ENCODE results near the gene CHCHD5.
"Not testable (repeated sequence)": the region's sequence is repeated elsewhere in the genome, so short reads cannot be mapped to it uniquely, and the experiment has no call there.

CHCHD5 gene

GRCh38 chr2:112588611-112589045, 4.2 kb downstream of the CHCHD5 start:
- DNase-seq, result no peak

- DNase-seq, result no peak
These were observed 7.0 kb downstream of the CHCHD5 start for GRCh38 chr2:112591413-112591812.

- no peak for DNase-seq
These were observed 9.3 kb downstream of the CHCHD5 start for GRCh38 chr2:112593736-112594135.

GRCh38 chr2:112597537-112598322, 13.3 kb downstream of the CHCHD5 start:
- no peak for DNase-seq

- DNase-seq, result peak; percentile 24
These were observed 16.2 kb downstream of the CHCHD5 start for GRCh38 chr2:112600634-112601033.

GRCh38 chr2:112601754-112602153, 17.3 kb downstream of the CHCHD5 start:
- DNase-seq, result no peak

- no peak for DNase-seq
These were observed 18.5 kb downstream of the CHCHD5 start for GRCh38 chr2:112602917-112603316.

- DNase-seq, result no peak
These were observed 19.3 kb downstream of the CHCHD5 start for GRCh38 chr2:112603731-112604130.

GRCh38 chr2:112604952-112605351, 20.5 kb downstream of the CHCHD5 start:
- DNase-seq, result no peak

- DNase-seq, result no peak
These were observed 21.5 kb downstream of the CHCHD5 start for GRCh38 chr2:112605926-112606325.

- no peak for DNase-seq
These were observed 22.1 kb downstream of the CHCHD5 start for GRCh38 chr2:112606547-112606946.

- no peak for DNase-seq
These were observed 23.4 kb downstream of the CHCHD5 start for GRCh38 chr2:112607680-112608438.

- DNase-seq, result not testable (repeated sequence)
These were observed 24.9 kb downstream of the CHCHD5 start for GRCh38 chr2:112609320-112609719.

GRCh38 chr2:112612283-112612682, 27.9 kb downstream of the CHCHD5 start:
- DNase-seq, result not testable (repeated sequence)

GRCh38 chr2:112614201-112614840, 29.9 kb downstream of the CHCHD5 start:
- DNase-seq, result no peak

GRCh38 chr2:112615051-112615450, 30.6 kb downstream of the CHCHD5 start:
- no peak for DNase-seq

GRCh38 chr2:112615798-112616197, 31.4 kb downstream of the CHCHD5 start:
- not testable (repeated sequence) for DNase-seq

- DNase-seq, result no peak
These were observed 34.0 kb downstream of the CHCHD5 start for GRCh38 chr2:112618383-112618782.

GRCh38 chr2:112621790-112622527, 37.5 kb downstream of the CHCHD5 start:
- DNase-seq, result peak; percentile 57

GRCh38 chr2:112622528-112622849, 38.1 kb downstream of the CHCHD5 start:
- DNase-seq, result peak; percentile 79

GRCh38 chr2:112623913-112624777, 39.7 kb downstream of the CHCHD5 start:
- peak; percentile 82 for DNase-seq
